Panc1 (cell line): Measurements from ENCODE around the gene MAD1L1.

Source experiments
- CTCF ChIP-seq: fragments of 450-650 bp; IDR thresholded peaks from 2 replicates; pipeline ENCODE4 v1.5.1; 2017; ENCODE audit warnings: mild to moderate bottlenecking
- POLR2AphosphoS5 ChIP-seq: IDR thresholded peaks from 2 replicates; pipeline ENCODE4 v1.6.1; 2012; ENCODE audit warnings: mild to moderate bottlenecking, low read depth, low read length, moderate library complexity
- TF ChIP-seq, protein P1 (sequence below), 2 experiments: IDR thresholded peaks; 2 replicates each; pipeline ENCODE4 v1.6.1; 2011 to 2012; ENCODE audit warnings: low read depth in 2 of 2, control low read depth in 1 of 2, low read length in 1 of 2, mild to moderate bottlenecking in 1 of 2, moderate library complexity in 1 of 2; ENCODE audit not compliant: insufficient read depth in 1 of 2

- TF ChIP-seq CTCF (no peak), POLR2AphosphoS5 (no peak)
- TF ChIP-seq, protein P1, sequence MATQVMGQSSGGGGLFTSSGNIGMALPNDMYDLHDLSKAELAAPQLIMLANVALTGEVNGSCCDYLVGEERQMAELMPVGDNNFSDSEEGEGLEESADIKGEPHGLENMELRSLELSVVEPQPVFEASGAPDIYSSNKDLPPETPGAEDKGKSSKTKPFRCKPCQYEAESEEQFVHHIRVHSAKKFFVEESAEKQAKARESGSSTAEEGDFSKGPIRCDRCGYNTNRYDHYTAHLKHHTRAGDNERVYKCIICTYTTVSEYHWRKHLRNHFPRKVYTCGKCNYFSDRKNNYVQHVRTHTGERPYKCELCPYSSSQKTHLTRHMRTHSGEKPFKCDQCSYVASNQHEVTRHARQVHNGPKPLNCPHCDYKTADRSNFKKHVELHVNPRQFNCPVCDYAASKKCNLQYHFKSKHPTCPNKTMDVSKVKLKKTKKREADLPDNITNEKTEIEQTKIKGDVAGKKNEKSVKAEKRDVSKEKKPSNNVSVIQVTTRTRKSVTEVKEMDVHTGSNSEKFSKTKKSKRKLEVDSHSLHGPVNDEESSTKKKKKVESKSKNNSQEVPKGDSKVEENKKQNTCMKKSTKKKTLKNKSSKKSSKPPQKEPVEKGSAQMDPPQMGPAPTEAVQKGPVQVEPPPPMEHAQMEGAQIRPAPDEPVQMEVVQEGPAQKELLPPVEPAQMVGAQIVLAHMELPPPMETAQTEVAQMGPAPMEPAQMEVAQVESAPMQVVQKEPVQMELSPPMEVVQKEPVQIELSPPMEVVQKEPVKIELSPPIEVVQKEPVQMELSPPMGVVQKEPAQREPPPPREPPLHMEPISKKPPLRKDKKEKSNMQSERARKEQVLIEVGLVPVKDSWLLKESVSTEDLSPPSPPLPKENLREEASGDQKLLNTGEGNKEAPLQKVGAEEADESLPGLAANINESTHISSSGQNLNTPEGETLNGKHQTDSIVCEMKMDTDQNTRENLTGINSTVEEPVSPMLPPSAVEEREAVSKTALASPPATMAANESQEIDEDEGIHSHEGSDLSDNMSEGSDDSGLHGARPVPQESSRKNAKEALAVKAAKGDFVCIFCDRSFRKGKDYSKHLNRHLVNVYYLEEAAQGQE (IDR thresholded peaks at IDR 0.05; ENCODE audit: insufficient read depth in 1 of 2, low read depth in 2 of 2, low read length in 1 of 2): no peak
These were observed 309.9 kb downstream of the MAD1L1 start for GRCh38 chr7:1922870-1923236.
